Heart right ventricle (tissue), 16 donors: ENCODE results near the gene EIF1AD. TPM values are rescaled to one million over a fixed set of nuclear protein-coding genes. Genes with fewer than 3 reads are reported as not detected.
A peak's percentile ranks its signal among the peaks of the same experiment; 100 is the strongest.

Source experiments
- ATAC-seq, 8 donors: fragments of 200-7000 bp; cut with Tn5 transposase; one replicate each; pipeline ENCODE4 v1.9.1; 2020; ENCODE audit warnings: mild to moderate bottlenecking in 8 of 8, moderate library complexity in 8 of 8, moderate number of reproducible peaks in 1 of 8
- DNase-seq, 2 donors: peaks; one replicate each; pipeline ENCODE4 v3.0.0-alpha.2; 2020
- H3K27ac ChIP-seq, 10 donors: fragments of 200-600 bp; sonication (generic) in 2 of 10; one replicate each; pipeline versions ENCODE4 v1.5.0 to v1.8.0; 2020 to 2022; ENCODE audit warnings: mild to moderate bottlenecking in 3 of 10
- H3K27me3 ChIP-seq, 7 donors: fragments of 200-600 bp; one replicate each; pipeline ENCODE4 v1.8.0; 2021 to 2022; ENCODE audit warnings: mild to moderate bottlenecking in 2 of 7
- H3K36me3 ChIP-seq, 9 donors: fragments of 200-600 bp; sonication (generic) in 1 of 9; one replicate each; pipeline versions ENCODE4 v1.5.0 to v1.8.0; 2020 to 2022; ENCODE audit warnings: mild to moderate bottlenecking in 2 of 9
- H3K4me1 ChIP-seq, 9 donors: fragments of 200-600 bp; sonication (generic) in 1 of 9; one replicate each; pipeline versions ENCODE4 v1.5.0 to v1.8.0; 2020 to 2022; ENCODE audit warnings: mild to moderate bottlenecking in 4 of 9
- H3K4me3 ChIP-seq, 10 donors: fragments of 200-600 bp; sonication (generic) in 2 of 10; one replicate each; pipeline versions ENCODE4 v1.5.0 to v1.8.0; 2020 to 2022; ENCODE audit warnings: mild to moderate bottlenecking in 7 of 10, moderate library complexity in 2 of 10
- H3K9me3 ChIP-seq, 11 donors: fragments of 200-600 bp in 10 of 11; sonication (generic) in 2 of 11; one replicate each; pipeline versions ENCODE4 v1.5.0 to v1.8.0; 2013 to 2022; ENCODE audit warnings: mild to moderate bottlenecking in 2 of 11, control low read depth in 1 of 11, moderate library complexity in 1 of 11
- WGBS, 2 donors: extraction: QIAGEN DNeasy Blood & Tissue Kit; methylation state at CpG; one replicate each; pipeline ENCODE4 v1.1.7; 2013; ENCODE audit warnings: inconsistent platforms in 1 of 2; 5-methylcytosine and 5-hydroxymethylcytosine counted together
- intact Hi-C, 10 donors: fragments of 100-400 bp; cut with DNase I; formaldehyde crosslinking; loops; one replicate each; pipeline versions ENCODE4 v1.11.1 to v1.14.2; 2022
- polyA plus RNA-seq, 2 donors: library from polyadenylated mRNA; stranded (reverse); fragments of 200-250 nt; gene quantifications; one replicate each; pipeline ENCODE4 v1.2.3, GENCODE V29; 2013
- total RNA-seq, 10 donors: library from RNA; stranded (reverse); fragmentation: NEBNext Ultra II Directional in 3 of 10; extraction: Animal tissue kit (Norgen Biotek cat#: 25700) in 3 of 10; gene quantifications; one replicate each; pipeline versions ENCODE4 v1.2.1 to v1.2.4, GENCODE V29; 2021 to 2023
- TF ChIP-seq, protein P1 (sequence below), 9 donors: fragments of 200-600 bp; sonication (generic) in 2 of 9; IDR thresholded peaks; one replicate each; pipeline versions ENCODE4 v1.5.0 to v1.8.0; 2021 to 2022; ENCODE audit warnings: antibody characterized with exemption in 9 of 9, mild to moderate bottlenecking in 5 of 9, moderate library complexity in 1 of 9
- donor health status: Arrhythmogenic right ventricular cardiomyopathy.
- donor health status: ischemic (EF 13 %, LVEDD 7.1; RV severe dilation, severe dysfunction).
- donor health status: healthy with polysubstance abuse.
- donor health status: DM: no; HTN: yes; CAD: no.
- donor health status: DM: no; HTN: no; CAD: no.
- donor health status: ischemic (EF 25% LVEDD 6.9; RV normal size, moderate dysfunction).
- donor health status: ischemic (EF 25% LVEDD 5.7; RV mildly dilated, moderate dysfunction).
- donor health status: healthy.
- donor health status: DM: yes; HTN: yes; CAD: no.
- donor health status: Ischemic cardiomyopathy.
- donor health status: ischemic (EF 35%, LVEDD 5.7; RV mildly dilated, moderate dysfunction).
- donor health status: nonischemic (EF 11% LVEDD 7.7; RV severe dilation, severe dysfunction).
- donor health status: DM: yes; HTN: yes; CAD: no.
- donor health status: PGD.
- donor health status: ischemic (EF 29% LVEDD 5.4; RV normal size, mild dysfunction).
- donor health status: nonischemic (EF 23%, LVEDD 6.1; RV moderate dilation, normal function).

The EIF1AD gene
- total and polyA plus RNA-seq, 12 donors = 15.1 to 30.0 (median 19.7) TPM

DNA sequence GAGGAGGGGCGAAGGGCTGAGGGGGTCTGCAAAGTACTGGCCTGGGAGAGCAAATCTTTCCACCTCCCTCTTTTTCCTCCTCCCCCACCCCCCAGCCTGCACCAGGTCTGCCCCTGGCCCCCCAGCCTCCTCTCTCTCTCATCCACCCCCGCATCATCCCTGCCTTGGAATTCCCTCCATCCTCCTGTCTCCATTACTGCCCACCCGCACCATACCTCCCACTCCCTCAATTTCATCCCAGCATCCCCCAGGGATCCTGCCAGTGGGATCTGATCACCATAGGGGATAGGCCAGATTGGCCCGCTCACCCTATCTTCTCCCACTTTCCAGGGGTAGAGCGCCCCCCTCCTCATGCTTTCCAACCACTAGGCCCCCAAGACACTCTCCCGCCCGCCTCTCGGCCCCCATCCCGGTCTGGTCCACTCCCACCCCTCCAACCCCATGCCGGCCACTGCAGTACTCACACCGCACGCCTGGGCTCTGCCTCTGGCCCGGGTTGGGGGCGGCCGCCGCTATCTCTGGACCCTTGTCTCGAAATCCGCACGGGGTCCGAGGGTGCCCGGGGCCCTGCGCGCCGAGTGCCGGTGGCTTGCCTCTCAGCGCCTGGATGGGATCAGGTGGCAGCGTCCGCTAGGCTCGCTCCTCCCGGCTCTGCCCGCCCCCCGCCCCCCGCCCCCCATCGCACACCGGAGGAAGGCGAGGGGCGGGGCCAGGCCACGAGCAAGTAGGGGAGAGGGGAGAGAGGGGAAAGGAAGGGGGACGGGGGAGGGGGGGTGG is 46.8 kb upstream of the EIF1AD start, which contains the start of gene GAL3ST3:
GAL3ST3 (minus strand) TSS at position 615 of the 777 bp plus-strand sequence. CDS start 3,746 bp downstream, outside the sequence.
- ATAC-seq = no peak
- Histone ChIP-seq H3K27ac (peak within 1 kb of the TSS in 5 of 10 donors; percentile 30 to 77 (median 43)), H3K4me1 (peaks cover 7 to 57% (median 33%) of the 10 kb centered on the region in 9 donors), H3K4me3 (peak within 1 kb of the TSS in 8 of 10 donors; percentile 10 to 47 (median 36)), H3K36me3 (peaks cover 0 to 6% (median 0%) of the 10 kb centered on the region in 9 donors), H3K27me3 (peaks cover 0 to 28% (median 17%) of the 10 kb centered on the region in 7 donors), H3K9me3 (no peaks in the 10 kb centered on the region)
- intact Hi-C loops = no loop called here
- 9 to 12% methylated on average over 36 to 39 of the region's 39 CpGs for WGBS, 2 donors
- no peak for DNase-seq
- TF ChIP-seq, protein P1, sequence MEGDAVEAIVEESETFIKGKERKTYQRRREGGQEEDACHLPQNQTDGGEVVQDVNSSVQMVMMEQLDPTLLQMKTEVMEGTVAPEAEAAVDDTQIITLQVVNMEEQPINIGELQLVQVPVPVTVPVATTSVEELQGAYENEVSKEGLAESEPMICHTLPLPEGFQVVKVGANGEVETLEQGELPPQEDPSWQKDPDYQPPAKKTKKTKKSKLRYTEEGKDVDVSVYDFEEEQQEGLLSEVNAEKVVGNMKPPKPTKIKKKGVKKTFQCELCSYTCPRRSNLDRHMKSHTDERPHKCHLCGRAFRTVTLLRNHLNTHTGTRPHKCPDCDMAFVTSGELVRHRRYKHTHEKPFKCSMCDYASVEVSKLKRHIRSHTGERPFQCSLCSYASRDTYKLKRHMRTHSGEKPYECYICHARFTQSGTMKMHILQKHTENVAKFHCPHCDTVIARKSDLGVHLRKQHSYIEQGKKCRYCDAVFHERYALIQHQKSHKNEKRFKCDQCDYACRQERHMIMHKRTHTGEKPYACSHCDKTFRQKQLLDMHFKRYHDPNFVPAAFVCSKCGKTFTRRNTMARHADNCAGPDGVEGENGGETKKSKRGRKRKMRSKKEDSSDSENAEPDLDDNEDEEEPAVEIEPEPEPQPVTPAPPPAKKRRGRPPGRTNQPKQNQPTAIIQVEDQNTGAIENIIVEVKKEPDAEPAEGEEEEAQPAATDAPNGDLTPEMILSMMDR (IDR thresholded peaks at IDR 0.05) = no peak

DNA sequence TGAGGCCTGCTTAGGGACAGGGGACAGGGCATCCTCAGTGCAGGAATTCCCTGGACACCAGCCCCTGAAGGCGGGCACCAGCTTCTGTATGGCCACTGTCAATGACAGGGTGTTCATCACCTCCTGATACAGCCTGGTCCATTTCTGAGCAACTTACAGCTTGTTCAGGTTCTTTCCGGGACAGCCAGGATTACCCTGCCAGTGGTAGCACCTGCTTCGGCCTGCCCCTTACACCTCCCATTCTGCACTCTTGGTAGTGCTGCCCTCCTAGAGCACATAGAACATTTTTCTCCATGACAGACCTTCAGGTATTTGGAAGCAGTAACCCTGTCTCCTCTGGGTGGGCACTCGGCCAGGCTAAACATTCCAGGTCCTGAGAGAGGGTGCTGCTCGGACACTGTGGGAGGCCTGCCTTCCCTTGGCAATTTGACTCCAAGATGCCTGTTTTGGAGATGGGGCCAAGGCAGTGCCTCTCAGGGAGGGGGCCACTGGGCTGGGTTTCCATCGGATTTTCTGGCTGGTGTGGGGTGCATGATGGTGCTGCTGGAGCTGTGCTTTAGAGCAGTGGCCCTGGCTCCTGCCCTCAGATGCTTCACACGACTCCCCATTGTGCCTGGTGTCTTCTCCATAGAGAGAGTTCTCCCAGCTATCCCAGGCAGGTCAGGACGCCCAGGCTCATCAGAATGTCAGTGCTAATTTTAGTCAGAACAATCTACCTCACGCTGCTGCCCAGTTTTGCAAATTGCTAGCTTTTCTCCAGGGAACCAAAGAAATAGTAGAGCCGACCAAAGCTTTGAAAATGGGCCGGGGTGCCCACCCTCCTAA is 45.8 kb upstream of the EIF1AD start:
- TF ChIP-seq, protein P1 (IDR thresholded peaks at IDR 0.05) = no peak
- ATAC-seq = peak in 2 of 8 donors; percentile 11 to 21

DNA sequence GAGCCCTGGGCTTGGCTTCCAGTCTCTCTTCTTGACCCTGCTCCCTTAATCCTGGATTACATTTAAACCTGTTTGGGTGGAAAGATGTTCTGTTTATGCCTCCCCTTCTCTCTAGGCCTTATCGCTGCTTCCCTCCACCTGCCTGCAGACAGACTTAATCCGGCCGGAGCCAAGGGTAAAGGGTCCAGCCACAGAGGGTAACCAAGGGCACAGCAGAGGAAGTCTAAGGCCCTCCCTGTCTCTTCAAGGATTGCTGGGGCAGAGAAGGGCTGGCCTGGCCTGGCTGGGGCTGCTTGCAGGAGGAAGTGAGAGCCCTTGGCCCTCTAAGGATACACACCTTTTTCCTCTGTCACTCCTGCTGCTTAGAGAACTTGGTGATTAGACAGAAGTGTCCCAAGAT is 44.9 kb upstream of the EIF1AD start:
- Histone ChIP-seq H3K4me3 (no peak overlapping the region), H3K27me3 (peaks cover 0 to 28% (median 17%) of the 10 kb centered on the region in 7 donors), H3K36me3 (no peaks in the 10 kb centered on the region), H3K27ac (peak overlapping the region in 4 of 10 donors; percentile 12 to 77 (median 53)), H3K4me1 (peaks cover 3 to 45% (median 20%) of the 10 kb centered on the region in 9 donors), H3K9me3 (no peaks in the 10 kb centered on the region)
- intact Hi-C loops = no loop called here
- DNase-seq (no peak), ATAC-seq (no peak)
- TF ChIP-seq, protein P1 (IDR thresholded peaks at IDR 0.05) = no peak
- 90 to 98% methylated on average over 3 of the region's 3 CpGs for WGBS, 2 donors

More for the DNA sequence above, 45.8 kb upstream of the EIF1AD start:
- Histone ChIP-seq H3K27ac (peak overlapping the region in 6 of 10 donors; percentile 12 to 77 (median 38)), H3K4me3 (peak overlapping the region in 2 of 10 donors; percentile 43 to 47), H3K9me3 (no peaks in the 10 kb centered on the region), H3K36me3 (no peaks in the 10 kb centered on the region), H3K27me3 (peaks cover 0 to 28% (median 17%) of the 10 kb centered on the region in 7 donors), H3K4me1 (peaks cover 3 to 47% (median 23%) of the 10 kb centered on the region in 9 donors)
- no peak for DNase-seq
- intact Hi-C loops = no loop called here
- 62 to 64% methylated on average over 11 of the region's 11 CpGs for WGBS, 2 donors

DNA sequence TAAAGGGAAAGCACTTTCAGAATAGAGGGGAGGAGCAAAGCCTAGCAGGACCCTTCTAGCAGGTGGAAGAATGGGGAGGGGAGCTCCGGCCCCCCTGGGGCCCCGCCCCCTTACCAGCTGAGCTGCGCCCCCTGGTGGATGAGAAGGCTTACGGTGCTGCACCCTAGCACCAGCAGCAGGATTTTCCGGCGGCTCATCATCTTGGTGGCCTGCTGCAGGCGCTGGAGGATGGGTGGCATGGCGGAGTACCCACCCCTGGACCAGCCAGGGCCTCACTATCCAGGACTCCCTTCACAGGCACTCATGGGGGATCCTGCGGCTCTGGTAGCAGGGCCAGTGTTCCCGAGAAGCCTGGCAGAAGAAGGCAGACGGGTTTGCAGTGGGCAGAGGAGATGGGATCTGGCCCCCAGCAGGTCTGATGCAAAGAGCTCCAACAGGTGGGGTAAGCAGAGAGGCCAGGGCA is 43.3 kb upstream of the EIF1AD start:
- Histone ChIP-seq H3K4me1 (peaks cover 0 to 36% (median 12%) of the 10 kb centered on the region in 9 donors), H3K4me3 (no peak overlapping the region), H3K9me3 (no peaks in the 10 kb centered on the region), H3K27me3 (peaks cover 0 to 28% (median 17%) of the 10 kb centered on the region in 7 donors), H3K36me3 (no peaks in the 10 kb centered on the region), H3K27ac (no peak overlapping the region)
- ATAC-seq (peak; percentile 60 to 82 (median 72)), DNase-seq (peak; percentile 71 to 74)
- 13 to 16% methylated on average over 11 of the region's 11 CpGs for WGBS, 2 donors
- intact Hi-C loops = no loop called here
- TF ChIP-seq, protein P1 (IDR thresholded peaks at IDR 0.05) = peak; percentile 76 to 96 (median 91)
